Neural cell (in vitro differentiated cells): ENCODE measurements around the gene GIMAP8.

Source experiments
- EZH2 ChIP-seq: fragments of 200-600, 300-800 bp; shearing (Covaris generic), sonication (generic); IDR thresholded peaks from 2 replicates; pipeline ENCODE4 v1.6.1; 2014; ENCODE audit warnings: antibody characterized with exemption, low read length, borderline replicate concordance, mild to moderate bottlenecking; ENCODE audit not compliant: insufficient read depth, poor library complexity, severe bottlenecking
- TF ChIP-seq, protein P1 (sequence below): fragments of 450-650 bp; IDR thresholded peaks from 2 replicates; pipeline ENCODE4 v1.5.1; 2014; ENCODE audit warnings: antibody characterized with exemption, mild to moderate bottlenecking, moderate library complexity; ENCODE audit not compliant: poor library complexity, severe bottlenecking

DNA sequence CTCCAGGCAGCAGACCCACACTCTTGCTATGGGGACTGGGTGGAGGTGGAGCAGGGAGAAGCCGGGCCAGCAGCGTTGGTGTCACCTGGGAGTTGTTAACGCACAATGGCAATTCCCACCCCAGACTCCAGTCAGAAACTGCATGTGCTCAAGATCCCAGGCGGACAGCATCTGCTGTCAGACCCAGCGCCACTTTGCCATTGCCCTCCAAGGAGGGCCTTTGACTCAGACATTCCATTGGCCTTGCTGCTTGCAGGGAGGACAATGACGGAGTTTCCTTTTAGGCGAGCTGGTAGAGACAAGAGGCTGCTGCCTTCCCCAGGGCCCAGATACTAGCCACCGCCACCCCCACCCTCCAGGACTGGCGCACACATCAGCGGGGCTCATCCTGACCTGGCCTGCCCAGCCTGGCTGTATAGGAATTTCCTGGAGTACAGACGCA, 36.8 kb upstream of the GIMAP8 start:
- TF ChIP-seq EZH2, result no peak
- TF ChIP-seq, protein P1, sequence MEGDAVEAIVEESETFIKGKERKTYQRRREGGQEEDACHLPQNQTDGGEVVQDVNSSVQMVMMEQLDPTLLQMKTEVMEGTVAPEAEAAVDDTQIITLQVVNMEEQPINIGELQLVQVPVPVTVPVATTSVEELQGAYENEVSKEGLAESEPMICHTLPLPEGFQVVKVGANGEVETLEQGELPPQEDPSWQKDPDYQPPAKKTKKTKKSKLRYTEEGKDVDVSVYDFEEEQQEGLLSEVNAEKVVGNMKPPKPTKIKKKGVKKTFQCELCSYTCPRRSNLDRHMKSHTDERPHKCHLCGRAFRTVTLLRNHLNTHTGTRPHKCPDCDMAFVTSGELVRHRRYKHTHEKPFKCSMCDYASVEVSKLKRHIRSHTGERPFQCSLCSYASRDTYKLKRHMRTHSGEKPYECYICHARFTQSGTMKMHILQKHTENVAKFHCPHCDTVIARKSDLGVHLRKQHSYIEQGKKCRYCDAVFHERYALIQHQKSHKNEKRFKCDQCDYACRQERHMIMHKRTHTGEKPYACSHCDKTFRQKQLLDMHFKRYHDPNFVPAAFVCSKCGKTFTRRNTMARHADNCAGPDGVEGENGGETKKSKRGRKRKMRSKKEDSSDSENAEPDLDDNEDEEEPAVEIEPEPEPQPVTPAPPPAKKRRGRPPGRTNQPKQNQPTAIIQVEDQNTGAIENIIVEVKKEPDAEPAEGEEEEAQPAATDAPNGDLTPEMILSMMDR, result no peak
